HG03442 (cell line): ENCODE results near the gene SIPA1.
A peak's percentile ranks its signal among the peaks of the same experiment; 100 is the strongest.

Experiments
- ATAC-seq: cut with Tn5 transposase; IDR thresholded peaks from one replicate; pipeline ENCODE4 v1.9.1; 2021; ENCODE audit warnings: mild to moderate bottlenecking, moderate library complexity; ENCODE audit not compliant: unreplicated experiment

The SIPA1 gene, protein sequence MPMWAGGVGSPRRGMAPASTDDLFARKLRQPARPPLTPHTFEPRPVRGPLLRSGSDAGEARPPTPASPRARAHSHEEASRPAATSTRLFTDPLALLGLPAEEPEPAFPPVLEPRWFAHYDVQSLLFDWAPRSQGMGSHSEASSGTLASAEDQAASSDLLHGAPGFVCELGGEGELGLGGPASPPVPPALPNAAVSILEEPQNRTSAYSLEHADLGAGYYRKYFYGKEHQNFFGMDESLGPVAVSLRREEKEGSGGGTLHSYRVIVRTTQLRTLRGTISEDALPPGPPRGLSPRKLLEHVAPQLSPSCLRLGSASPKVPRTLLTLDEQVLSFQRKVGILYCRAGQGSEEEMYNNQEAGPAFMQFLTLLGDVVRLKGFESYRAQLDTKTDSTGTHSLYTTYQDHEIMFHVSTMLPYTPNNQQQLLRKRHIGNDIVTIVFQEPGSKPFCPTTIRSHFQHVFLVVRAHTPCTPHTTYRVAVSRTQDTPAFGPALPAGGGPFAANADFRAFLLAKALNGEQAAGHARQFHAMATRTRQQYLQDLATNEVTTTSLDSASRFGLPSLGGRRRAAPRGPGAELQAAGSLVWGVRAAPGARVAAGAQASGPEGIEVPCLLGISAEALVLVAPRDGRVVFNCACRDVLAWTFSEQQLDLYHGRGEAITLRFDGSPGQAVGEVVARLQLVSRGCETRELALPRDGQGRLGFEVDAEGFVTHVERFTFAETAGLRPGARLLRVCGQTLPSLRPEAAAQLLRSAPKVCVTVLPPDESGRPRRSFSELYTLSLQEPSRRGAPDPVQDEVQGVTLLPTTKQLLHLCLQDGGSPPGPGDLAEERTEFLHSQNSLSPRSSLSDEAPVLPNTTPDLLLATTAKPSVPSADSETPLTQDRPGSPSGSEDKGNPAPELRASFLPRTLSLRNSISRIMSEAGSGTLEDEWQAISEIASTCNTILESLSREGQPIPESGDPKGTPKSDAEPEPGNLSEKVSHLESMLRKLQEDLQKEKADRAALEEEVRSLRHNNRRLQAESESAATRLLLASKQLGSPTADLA

DNA sequence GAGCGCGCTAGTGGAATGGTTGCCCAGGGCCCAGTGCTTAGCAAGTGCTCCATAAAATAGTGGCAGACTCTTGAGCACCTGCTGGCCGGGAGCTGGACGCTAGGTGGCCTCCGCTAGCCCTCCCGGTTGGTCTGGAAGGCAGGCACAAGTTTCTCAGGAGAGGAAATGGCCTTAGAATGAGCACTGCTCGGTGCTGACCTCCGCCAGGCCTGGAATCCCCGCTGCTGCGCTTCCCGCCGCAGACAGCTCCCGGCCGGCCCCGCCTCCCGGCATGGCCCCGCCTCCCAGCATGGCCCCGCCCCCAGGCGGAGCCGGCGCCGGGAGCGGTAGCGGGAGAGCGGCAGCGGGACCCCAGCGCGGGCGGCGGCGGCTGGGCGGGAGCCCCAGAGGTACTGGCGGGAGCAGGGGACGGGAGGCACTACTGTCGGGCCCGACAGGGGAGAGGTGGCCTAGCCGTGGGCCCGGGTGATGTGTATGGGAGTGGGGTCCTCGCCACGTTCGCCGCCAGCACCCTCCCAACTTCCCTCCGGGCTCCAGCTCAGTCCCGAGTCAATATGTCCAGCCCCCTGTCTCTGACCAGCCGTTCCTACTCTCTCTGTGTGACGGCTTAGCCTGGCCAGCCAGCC is at the start of gene SIPA1:
Gene SIPA1 (plus strand): TSS at position 308 of the 626 bp plus-strand sequence. CDS start 2,821 bp downstream, outside the sequence.
- ATAC-seq = peak; percentile 38

DNA sequence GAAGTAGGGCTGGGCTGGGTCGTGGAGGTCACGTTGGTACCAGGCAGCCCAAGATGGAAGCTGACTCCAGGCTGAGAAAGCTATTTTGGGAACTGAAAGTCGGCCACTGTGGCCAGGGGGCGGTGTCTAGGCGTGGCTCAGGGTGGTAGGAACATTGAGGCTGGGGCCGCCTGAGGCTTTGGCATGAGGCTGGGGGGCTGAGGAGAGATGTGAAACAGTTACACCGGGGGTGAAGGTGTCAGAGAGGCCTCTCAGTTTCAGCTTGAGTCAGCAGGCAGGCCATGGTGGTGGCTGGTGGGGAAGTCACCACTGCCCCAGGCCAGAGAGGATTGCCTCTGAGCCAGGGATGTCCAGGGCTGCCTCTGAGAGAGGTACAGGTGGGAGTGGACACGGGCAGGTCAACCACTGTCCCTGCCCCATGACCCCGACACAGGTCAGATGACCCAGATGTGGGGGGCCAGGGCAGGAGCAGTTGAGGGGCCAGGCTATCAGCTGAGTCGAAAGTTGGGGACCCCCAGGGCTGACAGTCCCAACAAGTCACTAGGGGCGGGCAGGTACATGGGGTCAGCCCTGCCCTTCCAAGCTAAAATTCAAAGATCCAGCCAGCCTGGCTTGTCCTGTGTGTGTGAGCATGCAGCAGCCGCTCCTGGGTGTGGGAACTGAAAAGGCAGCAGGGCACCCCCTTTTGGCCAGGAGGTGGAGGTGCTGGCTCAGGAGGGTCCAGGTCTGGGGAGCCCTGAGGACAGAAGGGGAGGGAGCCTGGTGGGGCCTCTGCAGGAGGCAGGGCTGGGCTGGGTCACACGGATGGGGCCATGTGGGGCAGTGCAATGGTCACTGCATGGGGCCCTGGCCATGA is 49.5 kb upstream of the SIPA1 start:
- peak; percentile 79 for ATAC-seq

DNA sequence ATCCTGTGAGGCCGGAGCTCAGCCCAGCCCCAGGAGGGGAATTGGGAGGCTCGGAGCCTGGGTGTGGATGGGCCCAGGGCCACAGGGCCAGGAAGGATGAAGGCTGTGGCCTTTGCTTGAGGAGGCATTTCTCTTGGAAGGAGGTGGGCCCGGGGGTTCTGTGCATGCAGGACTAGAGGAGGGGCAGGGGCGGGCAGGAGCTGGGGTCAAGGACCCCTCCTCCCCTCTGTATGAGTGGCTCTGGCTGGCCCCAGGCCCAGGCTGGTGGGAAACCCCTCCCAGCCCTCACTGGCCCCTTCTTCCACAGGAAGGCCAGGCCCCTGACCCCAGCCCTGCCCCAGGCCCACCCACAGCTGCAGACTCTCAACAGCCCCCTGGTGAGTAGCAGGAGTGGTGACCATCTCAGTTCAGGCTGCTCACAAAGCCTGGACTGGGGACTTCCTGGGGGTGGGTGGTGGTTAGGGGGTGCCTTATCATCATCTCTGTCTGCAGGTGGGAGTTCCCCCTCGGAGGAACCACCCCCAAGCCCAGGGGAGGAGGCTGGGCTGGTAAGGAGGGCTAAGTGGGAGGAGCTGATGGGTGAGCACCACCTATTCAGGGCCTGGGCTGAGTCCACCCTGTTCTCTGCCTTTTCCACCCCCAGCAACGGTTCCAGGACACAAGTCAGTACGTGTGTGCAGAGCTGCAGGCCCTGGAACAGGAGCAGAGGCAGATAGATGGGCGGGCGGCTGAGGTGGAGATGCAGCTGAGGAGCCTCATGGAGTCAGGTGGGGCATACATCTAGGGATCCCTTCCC is 48.3 kb upstream of the SIPA1 start:
- ATAC-seq = no peak

DNA sequence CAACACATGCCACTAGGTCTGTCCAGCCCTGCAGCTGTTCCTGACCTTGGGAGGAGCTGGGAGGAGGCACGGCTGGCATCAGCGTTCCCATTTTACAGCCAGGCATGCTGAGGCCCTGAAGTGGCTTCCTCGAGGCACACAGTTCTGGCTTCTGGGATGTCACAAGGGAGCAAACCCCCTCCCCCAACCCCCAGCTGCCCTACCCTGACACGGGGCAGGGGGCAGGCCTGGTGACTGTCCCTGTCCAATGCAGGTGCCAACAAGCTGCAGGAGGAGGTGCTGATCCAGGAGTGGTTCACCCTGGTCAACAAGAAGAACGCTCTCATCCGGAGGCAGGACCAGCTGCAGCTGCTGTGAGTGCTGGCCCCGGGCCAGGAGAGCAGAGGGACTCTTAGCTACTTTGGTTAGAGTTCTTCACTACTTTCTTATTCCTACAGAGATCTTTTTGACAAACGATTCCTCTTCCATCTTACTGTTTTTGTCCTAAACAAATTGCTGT is 47.6 kb upstream of the SIPA1 start:
- ATAC-seq = no peak

DNA sequence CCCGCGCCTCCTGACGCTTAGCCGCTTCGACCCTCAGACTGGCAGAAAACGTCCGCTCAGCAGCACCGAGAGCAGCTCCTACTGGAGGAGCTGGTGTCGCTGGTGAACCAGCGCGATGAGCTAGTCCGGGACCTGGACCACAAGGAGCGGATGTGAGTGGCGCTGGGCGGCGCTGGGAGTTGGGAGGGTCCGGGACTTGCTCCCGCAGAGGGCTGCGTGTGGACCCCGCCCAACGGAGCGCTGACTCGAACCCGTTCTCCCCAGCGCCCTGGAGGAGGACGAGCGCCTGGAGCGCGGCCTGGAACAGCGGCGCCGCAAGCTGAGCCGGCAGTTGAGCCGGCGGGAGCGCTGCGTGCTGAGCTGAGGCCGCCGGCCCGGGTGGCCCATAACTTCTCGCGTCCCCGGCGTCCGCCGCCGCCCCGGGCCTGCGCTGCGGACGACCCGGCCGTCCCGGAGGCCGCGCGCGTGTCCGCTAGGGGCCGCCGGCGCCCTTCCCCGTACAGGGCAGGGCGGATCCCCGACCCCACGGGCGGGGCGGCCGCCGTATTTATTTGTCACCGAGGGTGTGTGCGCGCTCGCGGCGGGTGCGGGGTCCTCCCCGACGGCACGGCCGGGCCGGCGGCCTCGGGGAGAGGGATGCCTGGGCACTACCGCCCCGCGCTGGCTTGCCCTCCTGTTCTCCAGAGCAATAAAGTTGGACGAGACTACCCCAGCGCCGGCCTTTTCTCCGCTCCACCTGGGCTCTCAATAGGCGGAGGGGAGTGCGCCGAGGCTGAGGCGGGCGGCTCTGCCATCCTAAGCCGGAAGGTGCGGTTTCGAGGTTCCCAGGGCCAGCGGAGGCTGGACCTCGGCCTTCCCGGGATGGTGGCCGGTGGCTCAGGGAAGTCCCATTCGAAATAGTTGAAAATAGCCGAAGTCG is 45.7 kb upstream of the SIPA1 start:
- ATAC-seq = no peak

DNA sequence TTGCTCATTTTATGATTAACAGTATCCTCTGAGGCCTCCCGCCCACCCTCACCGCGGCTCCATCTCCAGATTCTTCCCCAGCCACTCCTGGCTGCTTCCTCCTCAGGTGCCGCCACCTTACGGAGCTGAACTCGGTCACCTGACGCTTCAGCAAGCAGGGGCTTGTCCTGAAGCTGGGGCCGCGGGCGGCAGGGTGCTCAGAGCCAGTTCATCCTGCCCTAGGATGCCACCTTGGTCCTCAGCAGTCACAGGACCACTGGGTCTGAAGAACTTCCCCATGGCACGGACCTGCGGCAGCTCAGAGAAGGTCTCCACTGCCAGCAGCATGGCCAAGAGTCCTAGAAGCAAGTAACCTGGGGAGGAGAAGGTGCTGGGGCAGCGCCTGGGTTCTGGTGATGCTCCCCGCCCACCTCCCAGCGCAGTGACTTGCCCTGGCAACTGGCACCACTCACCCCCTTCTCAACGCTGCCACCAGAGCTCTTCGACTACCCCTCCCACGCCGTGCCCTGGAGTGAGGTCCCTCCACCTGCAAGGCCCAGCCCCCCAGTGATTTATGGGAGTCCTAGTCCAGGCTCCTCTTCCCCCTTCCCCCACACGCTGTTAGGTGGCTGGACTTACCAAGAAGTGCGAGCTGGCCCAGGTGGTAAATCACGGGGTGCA is 44.9 kb upstream of the SIPA1 start:
- ATAC-seq = no peak

DNA sequence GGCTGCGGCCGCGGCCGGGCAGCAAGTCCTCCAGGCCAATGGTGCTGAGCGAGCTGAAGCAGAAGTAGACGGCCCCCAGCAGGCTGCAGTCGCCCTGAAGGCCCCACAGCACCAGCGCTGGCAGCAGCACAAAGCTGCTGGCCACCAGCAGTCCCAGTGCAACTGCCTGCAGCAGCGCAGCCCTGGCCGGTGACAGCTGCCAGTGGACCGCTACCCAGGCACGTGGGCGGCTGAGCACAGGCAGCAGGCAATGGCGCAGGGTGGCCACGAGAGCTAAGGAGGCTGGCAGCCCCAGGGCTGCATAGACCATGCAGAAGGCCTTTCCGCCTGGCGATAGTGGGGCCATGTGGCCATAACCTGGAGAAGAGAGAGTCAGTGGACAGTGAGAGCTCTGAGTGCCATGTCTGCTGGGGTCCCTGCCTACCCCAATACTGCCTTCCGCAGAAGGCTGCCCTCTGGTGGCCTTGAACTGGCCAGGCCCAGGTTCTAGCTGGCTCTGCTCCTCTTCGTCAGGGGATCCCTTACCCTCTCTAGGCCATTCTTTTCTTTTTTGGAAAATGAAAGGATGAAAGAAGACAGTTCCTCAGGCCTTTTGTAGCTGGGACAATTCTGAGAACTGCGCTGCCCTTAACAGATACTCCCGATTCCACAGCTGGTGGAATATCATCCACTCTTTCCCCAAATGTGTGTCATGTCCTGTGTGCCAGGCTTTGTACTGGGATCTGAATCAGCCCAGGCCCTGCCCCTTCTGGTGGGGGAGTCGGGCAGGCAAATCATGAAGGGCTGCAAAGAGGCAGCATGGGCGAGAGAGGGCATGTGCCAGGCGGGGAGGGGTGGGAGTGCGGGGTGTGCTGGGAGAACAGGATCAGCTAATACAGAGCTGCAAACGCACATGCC is 44.1 kb upstream of the SIPA1 start:
- ATAC-seq = no peak

DNA sequence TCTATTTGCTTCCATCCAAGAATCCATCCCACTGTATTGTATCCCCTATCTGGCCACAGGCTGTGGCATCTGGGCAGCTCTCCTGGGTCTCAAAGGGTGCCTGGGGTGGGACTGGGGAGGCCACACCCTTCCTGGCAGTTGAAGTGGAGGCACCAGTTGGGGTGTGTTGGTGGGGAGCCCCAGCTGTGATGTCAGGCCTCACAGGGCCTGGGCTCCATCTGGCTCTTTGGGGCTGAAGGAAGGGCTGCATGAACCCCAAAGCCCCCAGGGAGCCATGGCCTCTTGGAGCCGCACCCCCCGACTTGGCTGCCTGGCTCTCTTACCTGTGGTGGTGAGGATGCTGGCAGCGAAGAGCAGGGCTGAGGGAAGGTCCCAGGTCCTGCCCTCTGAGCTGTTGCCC is 42.8 kb upstream of the SIPA1 start:
- ATAC-seq = no peak

DNA sequence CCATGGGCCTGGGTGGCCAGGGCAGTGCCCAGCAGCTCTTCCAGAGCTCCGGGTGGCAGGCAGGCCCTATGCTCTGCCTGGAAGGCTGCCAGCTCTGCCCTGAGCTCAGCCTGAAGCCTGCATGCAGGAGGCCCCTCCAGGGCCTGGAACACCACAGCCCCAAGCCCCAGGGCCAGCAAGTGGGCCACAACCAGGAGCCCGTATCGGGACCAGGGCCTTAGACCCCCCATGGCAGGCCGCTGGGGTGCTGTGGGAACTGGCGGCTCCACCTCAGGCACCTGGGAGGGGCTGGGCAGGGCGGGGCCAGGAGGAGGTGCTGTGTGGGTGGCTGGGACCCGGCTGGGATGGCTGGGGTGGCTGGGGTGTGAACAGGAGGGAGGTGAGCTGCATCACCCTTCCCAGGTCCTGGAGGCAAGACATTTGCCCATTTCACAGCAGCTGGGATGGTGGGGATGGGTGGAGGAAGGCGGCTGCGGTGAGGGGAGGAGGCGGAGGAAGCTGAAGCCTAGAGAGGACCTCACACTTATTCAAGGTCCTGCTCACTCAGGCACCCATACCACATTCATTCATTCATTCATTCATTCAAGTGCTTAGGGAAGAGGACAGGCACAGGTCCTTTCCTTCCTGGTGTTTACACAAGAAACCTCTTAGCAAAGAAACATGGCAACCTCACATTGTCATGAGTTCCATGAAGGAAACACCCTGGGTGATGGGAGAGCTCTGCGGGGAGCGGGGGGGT is 42.2 kb upstream of the SIPA1 start, which contains the start of gene KCNK7:
Gene KCNK7 (minus strand): TSS at position 258 of the 739 bp plus-strand sequence. CDS start 28 bp downstream, at position 230.
- ATAC-seq = no peak

DNA sequence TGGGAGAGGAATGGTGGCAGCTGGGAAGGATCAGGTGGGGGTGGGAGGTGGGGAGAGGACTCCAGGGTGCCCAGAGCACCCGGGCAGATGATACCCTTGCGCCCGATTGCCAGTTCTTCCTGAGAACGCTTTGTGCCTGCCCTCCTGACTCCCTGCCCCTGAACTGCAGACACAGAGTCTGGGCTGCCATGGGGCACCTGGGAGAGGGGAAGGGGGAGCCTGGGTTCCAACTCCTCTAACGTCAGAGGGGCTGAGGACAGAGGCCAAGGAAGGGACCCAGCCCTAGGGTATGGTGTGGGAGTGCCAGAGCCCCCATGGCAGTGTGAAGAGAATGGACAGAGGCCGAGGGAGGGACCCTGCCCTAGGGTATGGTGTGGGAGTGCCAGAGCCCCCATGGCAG is 41.4 kb upstream of the SIPA1 start:
- ATAC-seq = no peak

DNA sequence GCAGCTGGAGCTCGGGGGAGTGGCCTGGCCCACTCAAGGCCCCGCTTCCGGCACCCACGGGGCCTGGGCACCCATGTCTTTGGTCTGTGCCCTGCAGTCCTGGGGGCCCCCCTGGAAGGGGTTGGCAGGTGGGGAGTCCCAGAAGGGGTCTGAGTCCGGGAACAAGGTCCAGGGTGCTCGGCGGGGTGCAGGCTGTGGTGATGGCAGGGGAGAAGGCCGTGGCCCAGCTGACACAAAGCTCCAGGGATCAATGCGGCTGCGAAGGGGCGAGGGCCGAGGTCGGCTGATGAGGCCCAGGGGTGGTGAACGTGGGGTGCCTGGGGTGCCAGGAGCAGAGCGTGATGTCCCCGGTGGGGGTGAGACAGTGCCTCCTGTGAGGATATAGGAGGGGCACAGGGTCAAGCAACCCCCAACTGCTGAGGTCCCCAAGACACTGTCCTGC is 39.6 kb upstream of the SIPA1 start:
- no peak for ATAC-seq

DNA sequence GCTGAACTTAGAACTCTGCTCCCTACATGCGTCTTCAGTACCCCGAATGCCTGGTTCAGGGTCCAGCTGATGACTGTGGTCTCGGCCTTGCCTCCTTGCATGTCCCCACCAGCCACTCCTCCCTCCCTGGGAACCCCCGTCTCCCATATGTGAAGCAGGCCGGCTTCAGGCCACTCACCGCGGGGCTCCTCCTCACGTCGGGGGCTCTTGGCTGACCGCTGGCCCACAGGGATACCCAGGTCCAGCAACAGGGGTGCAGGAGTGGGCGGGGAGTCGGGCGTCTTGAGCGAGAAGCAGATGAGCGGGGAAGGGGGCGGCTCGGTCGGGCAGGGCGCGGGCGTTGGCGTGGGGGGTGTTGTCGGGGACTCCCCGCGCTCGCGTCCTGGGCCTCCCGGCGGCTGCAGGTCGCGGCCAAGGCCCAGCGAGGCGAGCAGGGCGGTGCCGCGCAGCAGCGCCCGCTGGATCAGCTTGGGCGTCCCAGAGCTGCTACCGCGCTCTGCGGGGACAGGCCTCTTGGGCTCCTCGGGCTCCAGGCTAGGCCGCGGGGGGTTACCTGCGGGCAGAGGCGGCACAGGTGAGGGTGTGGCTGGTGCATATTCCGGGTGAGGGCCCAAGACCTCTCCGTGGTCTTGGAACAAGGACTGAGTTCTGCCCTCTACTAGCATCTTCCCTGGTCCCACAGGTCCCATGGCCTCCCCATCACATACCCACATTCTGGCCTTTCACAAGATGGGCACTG is 38.5 kb upstream of the SIPA1 start:
- ATAC-seq = no peak

DNA sequence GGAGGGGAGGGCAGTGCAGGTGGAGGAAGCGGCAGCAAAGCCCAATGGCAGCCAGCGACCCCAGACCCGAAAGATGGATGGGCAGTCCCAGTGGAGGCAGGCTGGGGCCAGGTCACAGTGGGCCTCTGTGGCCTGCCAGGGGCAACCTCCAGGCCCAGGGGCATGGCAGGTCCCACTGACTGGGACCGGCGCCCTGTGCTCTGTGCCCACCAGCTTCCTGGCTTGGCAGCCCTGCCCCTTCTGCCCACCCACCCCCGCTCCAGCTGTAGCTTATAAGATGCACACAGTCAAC is 38.0 kb upstream of the SIPA1 start:
- no peak for ATAC-seq

DNA sequence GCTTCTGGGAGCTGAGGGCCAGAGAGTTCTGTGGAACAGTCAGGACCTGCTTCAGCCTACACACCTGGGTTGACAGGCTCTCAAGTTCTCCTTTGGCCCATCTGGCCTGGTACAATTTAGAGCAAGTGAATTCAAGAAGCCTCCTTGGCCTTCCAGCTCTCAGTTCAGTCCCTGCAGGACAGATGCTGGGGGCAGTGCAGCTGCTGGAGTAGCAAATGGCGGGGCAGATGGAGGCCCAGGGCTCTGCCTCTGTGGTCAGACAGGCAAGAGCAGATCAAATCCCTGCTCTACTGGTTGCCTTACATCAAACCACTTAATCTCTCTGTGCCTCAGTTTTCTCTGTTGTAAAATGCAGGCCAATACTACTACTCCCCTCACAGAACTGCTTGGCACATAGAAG is 33.6 kb upstream of the SIPA1 start:
- ATAC-seq = no peak

DNA sequence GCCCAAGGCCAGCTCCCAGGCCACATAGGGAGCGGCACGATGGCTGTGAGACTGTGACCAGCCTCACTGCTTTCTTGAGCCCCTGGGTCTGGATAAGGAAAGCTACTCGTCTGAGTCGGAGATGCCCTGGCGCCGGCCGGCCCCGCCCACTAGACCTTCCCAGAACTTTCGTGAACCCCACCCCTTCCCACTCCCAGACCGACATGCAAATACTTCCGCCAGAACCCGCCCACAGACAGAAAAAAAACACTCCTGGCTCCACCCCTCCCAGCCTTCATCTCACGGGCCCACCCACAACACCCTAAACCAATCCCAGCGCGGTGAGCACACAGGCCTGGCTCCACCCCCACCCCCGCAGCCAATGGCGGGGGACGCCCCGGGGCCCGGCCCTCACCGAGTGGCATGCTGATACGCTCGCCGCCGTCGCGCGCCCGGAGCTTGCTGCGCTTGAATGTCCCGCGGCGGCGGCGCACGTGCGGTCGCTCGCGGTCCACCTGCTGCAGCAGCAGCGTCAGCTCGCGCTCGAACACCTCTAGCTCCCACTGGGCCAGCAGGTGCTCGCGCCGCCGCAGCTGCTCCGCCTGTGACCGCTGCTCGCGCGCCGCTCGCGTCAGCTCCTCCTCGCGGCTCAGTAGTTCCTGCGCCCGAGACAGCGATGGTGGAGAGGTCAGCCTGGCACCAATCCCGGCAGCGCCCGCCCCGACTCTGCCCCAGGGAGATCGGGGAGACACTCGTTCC is 30.9 kb upstream of the SIPA1 start:
- ATAC-seq = no peak
